ENCODE data around the gene LATS2.
A peak's percentile ranks its signal among the peaks of the same experiment; 100 is the strongest.
"Not testable (repeated sequence)": the region's sequence is repeated elsewhere in the genome, so short reads cannot be mapped to it uniquely, and the experiment has no call there.

Gene LATS2

GRCh38 chr13:20960663-20961309, 100.6 kb downstream of the LATS2 start:
- ATAC-seq (no peak), DNase-seq (no peak)

DNA sequence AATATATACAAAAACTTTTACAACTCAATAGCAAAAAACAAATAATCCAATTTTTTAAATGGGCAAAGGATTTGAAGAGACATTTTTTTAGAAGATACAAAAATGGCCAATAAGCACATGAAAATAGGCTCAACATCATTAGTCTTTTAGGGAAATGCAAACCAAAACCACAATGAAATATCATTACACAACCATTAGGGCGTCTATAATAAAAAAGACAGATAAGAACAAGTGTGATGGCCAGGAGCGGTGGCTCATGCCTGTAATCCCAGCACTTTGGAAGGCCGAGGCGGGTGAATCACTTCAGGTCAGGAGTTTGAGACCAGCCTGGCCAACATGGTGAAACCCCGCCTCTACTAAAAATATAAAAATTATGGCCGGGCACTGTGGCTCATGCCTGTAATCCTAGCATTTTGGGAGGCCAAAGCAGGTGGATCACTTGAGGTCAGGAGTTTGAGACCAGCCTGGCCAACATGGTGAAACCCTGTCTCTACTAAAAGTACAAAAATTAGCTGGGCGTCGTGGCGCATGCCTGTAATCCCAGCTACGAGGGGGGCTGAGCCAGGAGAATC, 104.3 kb downstream of the LATS2 start:
- DNase-seq, ATAC-seq: not testable (repeated sequence)

GRCh38 chr13:20955496-20955895, 105.9 kb downstream of the LATS2 start:
- no peak for ATAC-seq
- no peak for DNase-seq

DNA sequence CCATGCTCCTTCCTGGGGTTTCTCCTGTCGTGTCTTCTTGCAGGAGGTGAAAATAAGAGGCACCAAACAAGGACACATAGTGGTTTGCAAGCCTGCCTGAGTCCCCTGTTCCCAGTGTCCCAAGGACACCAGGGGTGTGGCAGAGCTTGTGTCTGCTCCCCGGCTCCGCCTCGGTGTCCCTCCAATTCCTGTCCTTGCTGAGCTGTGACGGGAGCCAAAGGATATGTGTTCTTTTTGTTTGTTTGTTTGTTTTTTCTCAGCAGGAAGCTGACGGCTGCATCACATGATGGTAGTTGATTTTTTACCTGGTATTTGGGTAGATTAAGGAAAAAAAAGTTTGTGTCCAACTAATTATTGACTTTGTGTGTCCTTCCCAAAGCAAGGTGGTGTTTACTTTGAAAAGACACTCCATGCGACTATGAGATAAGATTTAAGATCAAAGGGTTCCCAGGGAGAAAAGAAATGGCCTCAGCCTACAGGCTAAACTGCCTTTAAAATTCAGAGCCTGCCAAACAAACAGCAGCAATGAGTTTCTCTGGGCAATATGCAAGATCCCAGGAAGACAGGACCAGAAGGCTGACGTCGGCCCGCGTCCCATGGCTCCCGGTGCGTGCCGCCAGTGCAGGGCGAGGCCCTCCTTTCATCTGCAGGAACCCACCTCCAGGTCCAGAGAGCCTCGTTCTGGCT, 108.0 kb downstream of the LATS2 start:
- DNase-seq, result no peak
- no peak for ATAC-seq

DNA sequence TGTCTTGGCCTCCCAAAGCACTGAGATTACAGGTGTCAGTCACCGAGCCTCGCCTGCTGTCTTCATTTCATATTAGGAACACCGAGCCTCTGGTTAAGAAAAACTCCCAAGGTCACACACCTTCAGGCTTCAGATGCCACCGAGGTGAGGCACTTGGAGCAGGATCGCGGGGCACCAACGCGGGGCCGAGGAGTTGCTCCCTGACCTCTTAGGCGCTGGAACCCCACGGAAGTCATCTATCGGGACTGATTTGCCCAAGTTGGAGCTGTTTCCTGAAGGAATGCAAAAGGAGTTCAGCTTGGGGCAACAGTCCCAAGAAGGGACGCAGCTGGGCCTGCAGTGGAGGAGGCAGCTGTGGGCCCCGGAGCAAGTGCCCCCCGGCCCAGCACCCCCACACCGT, 108.5 kb downstream of the LATS2 start:
- no peak for DNase-seq
- ATAC-seq, result no peak

GRCh38 chr13:20948001-20948400, 113.4 kb downstream of the LATS2 start:
- not testable (repeated sequence) for ATAC-seq, DNase-seq

DNA sequence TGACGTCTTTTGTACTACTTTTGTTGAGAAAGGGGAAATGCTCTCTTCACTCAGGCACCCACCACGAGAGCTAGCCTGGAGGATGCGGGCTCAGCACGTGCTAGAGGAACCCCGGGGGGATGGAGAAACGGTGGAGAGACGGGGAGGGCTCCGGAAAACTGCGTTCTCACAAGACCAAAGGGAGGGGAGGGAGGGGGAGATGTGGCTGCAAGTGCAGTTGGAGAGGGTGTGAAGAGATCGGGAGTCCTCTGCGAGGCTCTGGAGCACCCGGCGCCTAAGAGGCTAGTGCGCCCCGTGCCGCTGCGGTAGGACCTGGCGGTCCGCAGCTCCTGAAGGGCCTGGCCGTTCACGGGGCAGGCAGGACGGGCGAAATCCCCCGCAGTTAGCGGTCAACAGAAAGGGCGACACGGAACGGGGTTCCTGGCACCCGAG, 115.4 kb downstream of the LATS2 start:
- DNase-seq, result no peak

DNA sequence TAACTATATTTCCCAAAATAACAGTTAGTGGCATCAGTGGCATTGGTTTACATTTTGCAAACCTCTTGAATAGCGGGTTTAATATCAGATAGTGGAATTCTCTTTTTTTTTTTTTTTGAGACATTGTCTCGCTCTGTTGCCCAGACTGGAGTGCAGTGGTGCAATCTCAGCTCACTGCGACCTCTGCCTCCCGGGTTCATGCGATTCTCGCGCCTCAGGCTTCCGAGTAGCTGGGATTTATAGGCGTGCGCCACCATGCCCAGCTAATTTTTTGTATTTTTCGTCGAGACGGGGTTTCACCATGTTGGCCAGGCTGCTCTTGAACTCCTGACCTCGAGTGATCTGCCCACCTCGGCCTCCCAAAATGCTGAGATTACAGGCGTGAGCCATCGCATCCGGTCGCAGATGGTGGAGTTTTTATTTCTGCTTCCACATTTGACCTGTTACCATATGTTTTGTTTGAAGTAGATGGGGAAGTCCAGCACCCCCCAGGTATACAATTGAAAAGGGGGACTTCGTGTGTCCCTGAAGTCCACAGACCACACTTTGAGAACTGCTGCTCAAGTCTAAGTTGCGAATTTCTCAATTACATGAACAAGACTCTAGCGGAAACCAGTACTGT, 118.3 kb downstream of the LATS2 start:
- ATAC-seq (no peak), DNase-seq (no peak)

More for the DNA sequence above, 115.4 kb downstream of the LATS2 start:
- ATAC-seq, result no peak

DNA sequence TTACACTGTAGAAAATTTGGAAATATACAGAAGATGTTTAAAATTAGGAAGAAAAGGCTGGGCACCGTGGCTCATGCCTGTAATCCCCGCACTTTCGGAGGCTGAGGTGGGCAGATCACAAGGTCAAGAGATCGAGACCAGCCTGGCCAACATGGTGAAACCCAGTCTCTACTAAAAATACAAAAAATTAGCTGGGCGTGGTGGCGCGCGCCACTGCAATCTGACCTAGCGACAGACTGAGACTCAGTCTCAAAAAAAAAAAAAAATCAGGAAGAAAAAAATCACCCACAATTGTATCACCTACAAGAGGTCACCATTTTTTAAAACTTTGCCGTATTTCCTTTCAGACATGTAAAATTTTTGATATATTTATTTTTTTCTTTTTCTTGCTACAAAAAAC, 120.9 kb downstream of the LATS2 start:
- not testable (repeated sequence) for ATAC-seq, DNase-seq

DNA sequence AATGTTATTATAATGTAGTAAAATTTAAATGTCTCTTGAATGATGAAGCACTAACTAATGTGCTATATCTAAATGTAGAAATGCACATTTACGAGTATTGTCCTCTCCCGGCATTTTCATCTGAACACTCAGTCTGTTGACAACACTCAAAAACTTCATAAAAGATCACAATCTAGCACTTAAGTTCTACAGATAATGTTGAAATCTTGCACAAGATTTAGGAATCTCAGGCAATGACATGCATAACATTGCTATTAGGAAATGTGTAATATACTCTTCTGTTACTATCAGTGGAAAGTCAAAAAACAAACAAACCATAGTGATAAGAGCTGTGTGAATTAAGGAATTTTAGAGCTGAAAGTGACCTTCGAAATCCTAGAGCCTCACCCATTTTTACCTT, 121.3 kb downstream of the LATS2 start:
- DNase-seq (no peak), ATAC-seq (no peak)

- DNase-seq (no peak), ATAC-seq (no peak)
Measured at GRCh38 chr13:20939662-20940061, 121.7 kb downstream of the LATS2 start.

- ATAC-seq (no peak), DNase-seq (no peak)
Measured at GRCh38 chr13:20938302-20938701, 123.1 kb downstream of the LATS2 start.

- DNase-seq, result no peak
- no peak for ATAC-seq
Measured at GRCh38 chr13:20927596-20928257, 133.7 kb downstream of the LATS2 start.

DNA sequence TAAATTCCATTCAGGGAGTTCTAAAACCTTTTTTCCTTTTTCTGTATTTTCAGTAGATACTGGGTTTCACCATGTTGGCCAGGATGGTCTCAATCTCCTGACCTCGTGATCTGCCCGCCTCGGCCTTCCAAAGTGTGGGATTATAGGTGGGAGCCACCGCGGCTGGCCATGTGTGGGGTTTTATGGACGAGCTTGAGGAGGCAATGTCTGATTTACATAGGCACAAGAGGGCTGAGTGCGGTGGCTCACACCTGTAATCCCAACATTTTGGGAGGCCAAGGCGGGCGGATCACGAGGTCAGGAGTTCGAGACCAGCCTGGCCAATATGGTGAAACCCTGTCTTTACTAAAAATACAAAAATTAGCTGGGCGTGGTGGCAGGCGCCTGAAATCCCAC, 136.0 kb downstream of the LATS2 start:
- ATAC-seq, DNase-seq: not testable (repeated sequence)

GRCh38 chr13:20924758-20925394, 136.5 kb downstream of the LATS2 start:
- DNase-seq (peak; percentile 85), ATAC-seq (no peak)

DNA sequence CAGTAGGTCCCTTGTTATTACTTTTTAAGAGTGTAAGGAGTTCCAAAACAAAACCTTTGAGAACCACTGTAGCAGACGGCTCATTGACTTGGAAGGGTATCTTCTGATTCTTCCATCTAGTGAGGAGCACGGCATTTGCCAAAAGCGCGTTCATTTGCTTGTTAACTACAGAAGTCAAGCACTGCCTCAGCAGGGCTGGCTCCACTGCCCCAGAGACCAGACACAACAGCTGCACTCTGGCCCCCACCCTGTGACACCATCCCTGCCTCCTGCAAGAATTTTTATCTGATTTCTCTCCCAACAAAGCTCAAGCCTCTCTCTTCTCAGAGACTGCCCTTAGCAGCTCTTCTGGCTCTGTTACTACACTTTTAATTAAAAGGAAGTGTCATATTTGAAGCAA, 138.1 kb downstream of the LATS2 start:
- ATAC-seq (no peak), DNase-seq (no peak)
